GM19372 (cell line): ENCODE data around the gene MOB1A.
"Not testable (repeated sequence)": the region's sequence is repeated elsewhere in the genome, so short reads cannot be mapped to it uniquely, and the experiment has no call there.

Experiments
- ATAC-seq: cut with Tn5 transposase; IDR thresholded peaks from one replicate; pipeline ENCODE4 v1.9.1; 2021; ENCODE audit warnings: mild to moderate bottlenecking, low read depth, moderate library complexity; ENCODE audit not compliant: unreplicated experiment

Gene MOB1A

DNA sequence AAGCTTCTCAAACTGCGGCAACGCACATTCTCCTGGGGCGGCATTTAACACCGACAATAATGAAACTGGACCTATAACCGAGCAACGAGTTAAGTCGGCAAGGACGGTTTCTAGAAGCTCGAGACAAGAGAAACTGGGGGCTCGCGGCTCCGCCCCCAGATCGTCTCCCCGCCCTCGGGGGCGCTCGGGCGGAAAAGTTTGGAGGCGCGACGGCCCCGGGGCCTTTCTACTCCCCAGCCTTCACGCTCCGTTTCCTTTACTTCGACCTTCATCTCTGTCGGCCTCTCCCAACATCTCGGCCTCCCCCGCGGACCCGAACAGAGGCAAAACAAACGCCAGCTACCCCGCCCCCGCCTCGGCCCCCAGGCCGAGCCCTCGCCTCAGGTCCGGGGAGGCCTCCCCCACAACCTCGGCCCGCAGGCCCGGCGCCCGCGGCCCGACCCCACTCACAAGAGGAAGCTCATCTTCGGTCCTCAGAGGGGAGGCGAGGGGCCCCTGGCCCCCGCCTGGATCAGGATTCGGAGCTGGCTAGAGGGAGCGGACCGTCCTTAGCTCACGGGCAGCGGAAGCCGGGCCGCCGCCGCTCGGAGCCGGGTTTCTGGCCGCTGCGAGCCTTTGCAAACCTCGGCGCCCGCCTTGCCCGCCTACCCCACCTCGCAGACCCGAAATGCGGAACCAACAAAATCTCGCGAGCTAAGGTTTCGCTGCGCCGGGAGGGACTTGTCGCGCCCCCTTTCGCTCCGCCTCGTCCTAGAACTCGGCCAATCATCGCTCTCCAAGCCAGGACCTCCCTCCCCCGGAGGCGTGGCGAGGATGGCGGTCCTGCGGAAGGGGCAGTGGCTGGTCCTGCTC is at the start of gene MOB1A:
Gene MOB1A, minus strand, starts transcription at position 669 of the 852 bp plus-strand sequence. Its CDS starts 205 bp downstream, at position 464.
- peak; percentile 82 for ATAC-seq

GRCh38 chr2:74227646-74228045 is 49.0 kb upstream of the MOB1A start:
- no peak for ATAC-seq

GRCh38 chr2:74226648-74227213 is 48.1 kb upstream of the MOB1A start:
- no peak for ATAC-seq

DNA sequence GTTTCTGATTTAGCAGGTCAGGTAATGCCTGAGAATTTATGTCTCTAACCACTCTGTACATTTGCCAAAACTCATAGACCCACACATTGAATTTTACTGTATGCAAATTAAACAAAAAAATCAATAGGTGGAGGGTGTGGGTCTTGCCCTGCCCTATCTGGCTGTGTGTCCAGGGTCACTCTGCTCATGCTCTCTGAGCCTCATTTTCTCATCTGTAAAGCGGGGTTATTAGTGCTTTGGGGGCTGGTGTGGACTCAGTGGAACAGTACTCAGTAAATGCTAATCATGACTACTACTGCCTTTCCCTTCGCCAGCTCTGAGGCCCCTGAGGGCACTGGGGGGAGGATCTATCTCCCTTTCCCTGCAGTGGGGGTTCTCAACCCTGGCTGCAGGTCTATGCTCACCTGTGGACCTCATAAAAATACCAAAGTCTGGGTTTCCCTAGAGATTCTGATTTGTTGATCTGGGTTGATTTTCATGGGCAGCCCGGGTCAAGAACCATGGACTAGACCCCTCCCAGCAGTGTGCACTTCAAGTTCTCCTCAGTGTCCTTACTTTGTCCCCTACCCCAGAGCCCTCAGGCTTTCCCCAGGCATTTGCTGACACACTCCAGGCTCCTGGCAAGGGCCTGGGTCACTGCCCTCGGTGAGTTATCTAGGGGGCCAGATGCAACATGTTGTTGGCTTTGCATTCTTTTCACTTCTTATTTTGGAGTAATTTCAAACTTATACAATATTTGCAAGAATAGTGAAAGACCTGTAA is 47.2 kb upstream of the MOB1A start:
- no peak for ATAC-seq

DNA sequence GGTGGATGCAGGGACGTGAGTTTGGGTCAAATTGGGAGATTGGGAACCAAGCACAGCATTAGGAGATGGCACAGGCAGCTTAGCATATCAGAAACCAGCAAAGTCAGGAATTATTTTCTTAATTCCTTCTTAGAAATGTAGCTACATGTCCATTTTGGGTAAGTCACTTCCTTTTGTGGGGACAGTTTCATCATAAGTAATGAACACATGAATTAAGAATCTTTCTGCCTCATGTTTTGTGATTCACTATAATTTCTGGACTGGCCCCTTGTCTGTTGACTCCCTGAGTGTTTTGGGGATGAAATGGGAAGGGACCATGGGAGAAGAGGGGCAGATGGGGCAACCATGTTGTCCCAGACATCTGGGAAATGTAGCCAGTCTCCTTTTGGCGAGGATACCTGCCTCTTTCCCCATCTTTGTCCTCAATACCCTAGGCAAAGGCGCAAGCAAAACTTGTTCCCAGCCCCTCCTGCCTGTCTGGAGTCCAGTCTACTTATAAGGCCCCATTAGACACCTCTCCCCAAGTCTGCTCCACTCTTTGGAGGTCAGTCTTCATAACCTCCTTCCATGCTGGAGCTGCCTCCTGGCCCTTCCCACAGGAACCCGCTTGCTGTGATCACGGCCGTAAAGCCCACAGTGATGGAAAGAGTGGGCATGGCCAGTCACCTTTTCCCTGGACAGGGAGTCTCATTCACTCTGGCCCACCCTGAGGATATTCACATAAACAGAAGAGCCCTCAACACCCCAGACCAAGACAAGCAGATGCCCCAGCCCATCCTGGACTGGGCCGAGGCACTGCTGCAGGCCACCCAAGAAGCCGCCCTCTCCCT is 45.5 kb upstream of the MOB1A start:
- ATAC-seq: no peak

DNA sequence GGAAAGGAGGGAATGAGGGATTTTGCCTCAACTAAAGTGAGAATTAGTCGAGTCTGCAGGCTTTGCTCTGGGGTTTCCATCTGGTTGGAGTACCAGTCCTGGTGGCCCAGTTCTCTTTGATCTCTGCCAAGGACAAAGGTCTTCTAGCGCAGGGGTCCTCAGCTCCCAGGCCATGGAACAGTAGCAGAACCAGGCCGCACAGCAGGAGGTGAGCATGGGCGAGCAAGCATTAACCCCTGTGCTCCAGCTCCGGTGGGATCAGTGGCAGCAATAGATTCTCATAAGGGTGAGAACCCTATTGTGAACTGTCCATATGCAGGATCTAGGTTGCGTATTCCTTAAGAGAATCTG is 43.6 kb upstream of the MOB1A start:
- ATAC-seq: no peak

DNA sequence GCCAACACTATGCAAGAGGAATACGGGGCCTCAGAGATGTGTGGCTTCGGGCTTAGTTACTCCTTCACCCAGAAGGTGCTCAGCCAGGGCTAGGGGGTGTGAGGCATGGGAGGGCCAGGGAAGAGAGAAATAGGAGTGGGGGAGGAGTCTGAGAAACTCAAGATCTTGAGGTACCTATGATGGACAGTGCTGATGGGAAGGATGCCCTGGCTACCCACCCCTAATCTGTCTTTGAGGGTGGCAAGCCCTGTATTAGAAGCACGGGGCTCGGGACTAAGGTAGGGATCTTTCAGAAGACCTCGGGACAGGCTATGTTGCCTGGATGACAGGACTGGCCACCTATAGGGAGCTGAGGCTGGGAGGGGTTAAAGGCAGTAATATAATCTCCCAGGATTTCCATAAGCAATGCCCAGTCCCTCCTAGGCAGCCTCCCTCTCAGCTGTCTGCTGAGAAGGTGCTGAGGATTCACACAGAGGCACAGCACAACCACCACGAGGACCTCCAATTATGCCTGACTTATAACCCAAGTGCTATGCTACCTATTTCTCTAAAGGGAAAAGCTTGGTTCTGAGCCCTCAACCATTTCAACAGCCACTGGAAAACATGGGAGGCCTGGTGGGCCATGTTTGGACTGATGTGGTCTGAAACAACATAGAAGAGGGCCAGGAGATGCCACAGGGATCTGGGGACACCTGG is 43.1 kb upstream of the MOB1A start:
- ATAC-seq: no peak

GRCh38 chr2:74221091-74221490 is 42.4 kb upstream of the MOB1A start:
- ATAC-seq: no peak

- no peak for ATAC-seq
Measured at GRCh38 chr2:74219846-74220486, 41.3 kb upstream of the MOB1A start.

DNA sequence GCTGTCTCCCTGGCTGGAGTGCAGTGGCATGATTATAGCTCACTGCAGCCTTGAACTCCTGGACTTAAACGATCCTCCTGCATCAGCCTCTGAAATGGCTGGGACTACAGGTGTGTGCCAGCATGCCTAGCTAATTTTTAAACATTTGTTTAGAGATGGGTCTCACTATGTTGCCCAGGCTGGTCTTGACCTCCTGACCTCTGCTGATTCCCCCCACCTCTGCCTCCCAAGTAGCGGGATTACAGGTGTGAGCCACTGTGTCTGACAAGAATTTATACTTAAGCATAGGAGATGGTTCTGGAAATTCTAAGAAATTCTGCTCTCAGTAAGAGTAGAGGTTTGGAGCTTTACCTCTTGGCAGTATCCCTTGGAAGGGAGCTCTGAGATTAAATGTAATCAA is 38.0 kb upstream of the MOB1A start:
- no peak for ATAC-seq

DNA sequence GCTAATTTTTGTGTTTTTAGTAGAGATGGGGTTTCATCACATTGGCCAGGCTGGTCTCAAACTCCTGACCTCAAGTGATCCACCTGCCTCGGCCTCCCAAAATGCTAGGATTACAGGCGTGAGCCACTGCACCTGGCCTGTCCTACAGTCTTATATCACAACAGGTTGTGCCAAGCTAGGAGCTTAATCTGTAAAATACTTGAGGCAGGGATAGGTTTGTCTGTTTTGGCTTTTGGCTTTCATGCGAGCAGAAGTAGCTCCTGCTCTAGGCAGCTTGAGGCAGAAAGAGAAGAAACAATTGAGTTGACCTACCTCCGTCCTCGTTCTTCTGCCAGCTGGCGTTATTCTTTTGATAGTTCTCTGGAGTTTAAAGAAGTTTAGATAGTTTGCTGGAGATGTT is 37.1 kb upstream of the MOB1A start:
- ATAC-seq: not testable (repeated sequence)

DNA sequence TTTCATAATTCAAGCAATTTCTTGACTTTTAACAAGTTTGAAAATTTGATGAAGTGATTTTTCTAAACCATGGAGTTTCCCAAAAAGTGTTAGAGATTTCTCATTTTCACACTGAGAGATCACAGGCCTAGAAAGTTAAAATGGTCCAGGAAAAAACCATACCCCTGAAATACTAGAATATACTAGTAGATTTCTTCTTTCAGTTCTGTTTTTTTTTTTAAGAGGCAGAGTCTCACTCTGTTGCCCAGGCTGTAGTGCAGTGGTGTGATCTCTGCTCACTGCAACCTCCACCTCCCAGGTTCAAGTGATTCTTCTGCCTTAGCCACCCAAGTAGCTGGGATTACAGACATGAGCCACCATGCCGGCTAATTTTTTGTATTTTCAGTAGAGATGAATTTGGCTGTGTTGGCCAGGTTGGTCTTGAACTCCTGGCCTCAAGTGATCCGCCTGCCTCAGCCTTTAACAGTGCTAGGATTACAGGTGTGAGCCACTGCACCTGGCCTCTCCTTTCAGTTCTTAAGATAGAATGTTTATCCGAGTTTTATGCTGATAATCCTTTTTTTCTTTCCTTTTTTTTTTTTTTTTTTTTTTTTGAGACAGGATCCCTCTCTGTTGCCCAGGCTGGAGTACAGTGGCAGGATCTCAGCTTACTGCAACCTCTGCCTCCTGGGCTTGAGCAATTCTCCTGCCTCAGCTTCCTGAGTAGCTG is 34.2 kb upstream of the MOB1A start:
- ATAC-seq: no peak

DNA sequence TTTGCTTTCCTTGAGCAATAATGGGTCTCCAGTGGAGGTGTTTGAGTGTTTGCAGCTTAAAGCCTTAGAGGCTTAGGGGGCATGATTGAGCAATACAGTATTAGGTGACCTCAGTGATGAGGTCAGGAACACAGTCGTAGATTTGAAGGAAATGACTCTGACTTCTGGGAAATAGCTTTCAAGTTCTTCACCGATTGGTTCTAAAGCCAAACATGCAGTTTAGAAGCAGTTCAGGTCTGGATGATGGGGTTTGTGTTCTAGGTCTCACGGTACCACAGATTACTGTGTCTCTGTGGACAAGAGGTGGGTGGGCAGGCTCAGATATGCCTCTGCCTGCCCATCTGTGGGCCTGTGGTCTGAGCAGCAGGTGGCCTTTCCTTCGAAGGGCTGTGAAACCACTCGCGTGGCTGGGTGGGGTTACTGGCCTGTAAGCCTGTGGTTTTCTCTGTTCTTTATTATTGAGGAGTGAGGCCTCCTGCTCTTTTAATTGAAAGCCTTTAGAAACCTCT is 27.6 kb upstream of the MOB1A start:
- peak; percentile 83 for ATAC-seq

DNA sequence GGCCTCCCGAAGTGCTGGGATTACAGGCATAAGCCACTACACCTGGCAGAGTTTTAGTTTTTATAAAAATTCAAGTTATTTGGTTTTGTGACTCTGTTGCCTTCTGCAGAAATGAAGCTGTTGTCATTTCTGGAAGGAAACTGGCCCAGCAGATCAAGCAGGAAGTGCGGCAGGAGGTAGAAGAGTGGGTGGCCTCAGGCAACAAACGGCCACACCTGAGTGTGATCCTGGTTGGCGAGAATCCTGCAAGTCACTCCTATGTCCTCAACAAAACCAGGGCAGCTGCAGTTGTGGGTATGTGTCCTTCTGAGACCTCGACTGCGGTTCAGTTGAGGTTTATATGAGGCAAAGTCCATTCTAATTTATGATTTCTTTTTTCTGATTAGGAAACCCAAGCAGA is 26.9 kb upstream of the MOB1A start:
- ATAC-seq: peak; percentile 36

- ATAC-seq: no peak
Measured at GRCh38 chr2:74205113-74205512, 26.4 kb upstream of the MOB1A start.

GRCh38 chr2:74204436-74204835 is 25.8 kb upstream of the MOB1A start:
- ATAC-seq: no peak

GRCh38 chr2:74201596-74201995 is 22.9 kb upstream of the MOB1A start:
- ATAC-seq: no peak

- no peak for ATAC-seq
Measured at GRCh38 chr2:74201196-74201595, 22.5 kb upstream of the MOB1A start.

GRCh38 chr2:74199871-74200305 is 21.2 kb upstream of the MOB1A start:
- ATAC-seq: no peak
